Measurements from ENCODE around the gene MOCOS.

GRCh38 chr18:36214811-36215210 is 27.5 kb downstream of the MOCOS start:
- TF ChIP-seq CTCF (IDR thresholded peaks at IDR 0.05) (no peak), POLR2A (IDR thresholded peaks at IDR 0.05) (no peak)
